Measurements from ENCODE around the gene TCEA3.
A peak's percentile ranks its signal among the peaks of the same experiment; 100 is the strongest.

TCEA3 gene

DNA sequence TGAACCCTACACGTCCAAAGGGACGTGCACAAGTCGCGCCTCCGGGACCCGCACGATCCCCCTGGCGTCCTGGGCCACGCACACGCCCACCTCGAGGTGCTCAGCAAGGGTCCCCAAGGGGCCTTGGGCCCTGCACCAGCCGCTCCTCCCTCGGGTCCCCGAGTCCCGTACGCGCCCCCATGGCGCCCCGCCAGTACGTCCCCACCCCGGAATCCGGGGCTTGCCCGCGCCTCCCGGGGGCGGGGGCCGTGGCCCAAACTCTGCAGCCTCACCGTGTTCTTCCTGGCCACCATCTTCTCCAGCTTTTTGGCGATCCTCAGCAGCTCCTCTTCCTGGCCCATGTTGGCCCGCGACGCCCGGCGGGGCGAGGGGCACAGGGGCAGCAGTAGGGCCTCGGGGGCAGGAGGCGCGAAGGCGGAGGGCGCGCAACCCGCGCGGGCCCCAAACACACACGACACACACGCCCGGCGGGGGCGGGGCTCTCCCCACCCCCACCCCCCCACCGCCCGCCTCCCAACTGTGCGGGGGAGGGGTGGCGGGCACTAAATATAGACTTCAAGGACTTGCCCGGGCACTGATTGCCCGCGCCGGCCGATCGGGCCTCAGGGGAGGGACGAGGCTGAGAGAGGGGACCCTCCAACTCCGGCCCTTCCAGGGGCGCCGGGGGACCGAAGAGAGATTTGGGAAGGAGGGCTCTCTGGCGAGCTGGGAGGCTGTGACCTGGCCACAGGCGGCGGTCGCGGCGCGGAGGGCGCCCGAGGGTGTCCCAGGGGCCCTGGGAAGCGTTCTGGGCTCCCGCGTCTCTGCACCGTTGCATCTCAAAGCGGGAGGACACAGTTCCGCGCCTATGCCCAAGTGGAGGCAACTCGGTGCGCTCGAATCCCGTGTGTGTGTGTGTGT lies at the start of gene TCEA3:
Gene TCEA3 (minus strand): TSS at position 456 of the 900 bp plus-strand sequence. CDS start 115 bp downstream, at position 341.
- DNase-seq (ENCODE audit: low read depth, low spot score) = no peak

DNA sequence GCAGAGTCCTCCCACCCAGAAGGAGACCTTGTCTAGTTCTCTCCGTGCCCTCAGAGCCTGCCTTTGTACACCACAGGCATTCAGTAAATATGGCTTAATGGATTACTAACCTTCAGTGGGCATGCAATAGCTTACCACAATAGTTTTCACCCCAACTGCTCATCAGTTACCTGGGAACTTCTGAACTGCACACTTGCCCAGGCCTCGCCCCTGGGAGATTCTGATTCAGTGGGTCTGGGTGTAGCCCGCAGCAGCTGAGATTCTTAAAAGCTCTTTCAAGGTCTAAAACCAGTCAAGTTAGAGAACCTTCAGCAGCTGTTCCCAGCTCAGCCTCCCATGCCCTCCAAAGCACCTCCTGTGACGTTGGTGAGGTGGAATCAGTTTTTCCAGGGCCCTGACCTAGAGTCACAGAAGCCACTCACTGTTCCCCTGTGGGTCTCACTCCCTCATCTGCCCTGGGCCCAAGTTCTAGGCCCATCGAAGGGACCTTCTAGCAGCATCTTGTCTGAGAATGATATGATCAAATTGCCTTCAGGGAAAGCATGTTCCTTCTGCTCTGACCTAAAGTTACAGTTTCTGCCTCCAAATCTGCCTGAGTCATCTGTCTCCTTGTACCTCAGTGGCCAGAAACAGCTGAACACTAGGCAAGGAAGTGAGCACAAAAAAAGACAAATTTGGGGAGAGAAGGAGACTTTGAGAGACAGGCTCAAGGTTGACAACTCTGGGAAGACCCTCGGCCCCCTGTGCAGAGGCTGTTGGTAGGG lies 48.7 kb upstream of the TCEA3 start:
- DNase-seq (ENCODE audit: low read depth, low spot score) = no peak

DNA sequence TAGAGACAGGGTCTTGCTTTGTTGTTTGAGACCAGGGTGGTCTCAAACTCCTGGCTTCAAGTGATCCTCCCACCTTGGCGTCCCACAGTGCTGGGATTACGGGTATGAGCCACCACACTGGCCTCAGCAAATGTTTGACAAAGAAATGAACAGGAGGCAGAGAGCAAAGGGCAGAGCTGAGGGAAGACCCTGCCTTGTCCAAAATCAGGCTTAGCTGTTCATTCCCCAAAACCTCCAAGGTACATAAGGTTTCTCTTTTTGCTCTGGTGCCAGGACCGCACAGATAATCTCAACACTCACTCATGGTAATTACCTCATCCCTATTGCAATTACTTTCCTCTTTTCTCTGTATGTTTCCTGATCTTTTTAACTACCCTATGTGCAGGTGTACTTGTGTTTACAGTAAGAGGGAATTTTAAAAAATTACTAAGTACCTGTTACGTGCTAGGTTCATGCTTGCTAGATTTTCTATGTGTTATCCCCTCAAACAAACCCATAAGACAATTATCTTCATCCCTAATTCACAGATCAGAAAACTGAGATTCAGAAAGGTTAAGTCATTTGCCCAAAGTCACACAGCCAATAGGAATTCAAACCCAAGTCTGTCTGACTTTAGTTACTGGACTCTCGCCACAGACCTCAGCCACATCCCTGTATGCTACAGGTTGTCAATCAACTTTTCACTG lies 47.9 kb upstream of the TCEA3 start:
- no peak for DNase-seq (ENCODE audit: low read depth, low spot score)

DNA sequence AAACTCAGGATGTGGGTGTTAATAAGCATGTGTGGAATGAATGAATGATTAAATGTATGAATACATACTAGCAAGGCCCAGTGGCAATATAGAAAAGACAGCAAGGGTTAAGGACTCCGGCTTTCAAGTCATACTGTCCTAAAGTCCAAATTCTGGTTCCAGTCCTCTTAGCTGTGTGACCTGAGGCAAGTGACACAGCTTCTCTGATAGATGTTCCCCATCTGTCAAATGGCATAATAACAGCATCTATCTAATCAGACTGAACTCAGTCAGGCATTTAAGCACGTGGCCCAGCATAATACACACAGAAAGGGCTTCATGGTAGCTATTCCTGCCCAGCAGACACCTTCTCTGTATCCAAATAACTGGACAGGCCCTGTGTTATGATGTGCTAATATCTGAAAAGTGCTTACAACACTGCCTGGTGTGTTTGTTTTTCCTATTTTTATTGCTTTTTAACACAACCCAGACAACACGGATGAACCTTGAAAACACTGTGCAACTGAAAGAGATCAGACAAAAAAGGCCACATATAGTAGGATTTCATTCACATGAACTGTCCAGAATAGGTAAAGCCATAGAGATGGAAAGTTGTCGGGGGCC lies 47.0 kb upstream of the TCEA3 start:
- no peak for DNase-seq (ENCODE audit: low read depth, low spot score)

DNA sequence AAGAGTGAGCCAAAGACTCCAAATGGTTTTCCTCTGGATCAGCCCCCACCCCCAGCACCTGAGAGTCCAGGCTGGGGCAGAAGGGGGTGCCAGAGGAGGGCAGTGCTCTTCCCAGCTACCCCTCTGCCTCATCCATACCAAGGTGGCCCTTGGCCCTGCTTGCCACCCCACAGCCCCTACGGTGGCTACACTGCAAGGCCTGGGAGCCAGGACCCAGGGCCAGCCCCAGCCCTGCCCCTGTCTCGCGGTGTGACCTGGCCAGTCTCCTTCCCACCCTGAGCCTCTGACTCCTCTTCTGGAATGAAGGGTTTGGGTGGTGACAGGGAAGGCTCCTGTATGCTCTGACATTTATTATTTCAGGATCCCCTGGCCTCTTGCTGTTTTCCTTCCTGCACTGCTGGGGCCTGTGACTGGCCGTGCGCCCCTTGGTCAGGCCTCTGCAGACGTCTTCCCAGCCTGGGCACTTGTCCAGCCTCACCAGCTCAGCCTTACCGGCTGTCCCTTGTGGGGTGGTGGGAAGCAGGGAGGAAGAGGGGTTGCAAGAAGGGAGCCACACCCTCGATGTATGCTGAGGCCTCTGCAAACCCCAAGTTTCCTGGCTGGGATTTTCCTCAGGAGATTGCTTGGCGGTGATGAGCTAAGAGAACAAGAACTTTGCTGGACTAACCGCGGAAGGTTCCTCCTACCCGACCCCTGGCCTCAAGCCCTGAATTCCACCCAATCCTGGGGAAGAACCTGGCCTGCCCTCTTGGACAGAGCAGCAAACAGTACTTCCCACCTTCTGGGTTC lies 45.9 kb upstream of the TCEA3 start:
- DNase-seq (ENCODE audit: low read depth, low spot score) = no peak

DNA sequence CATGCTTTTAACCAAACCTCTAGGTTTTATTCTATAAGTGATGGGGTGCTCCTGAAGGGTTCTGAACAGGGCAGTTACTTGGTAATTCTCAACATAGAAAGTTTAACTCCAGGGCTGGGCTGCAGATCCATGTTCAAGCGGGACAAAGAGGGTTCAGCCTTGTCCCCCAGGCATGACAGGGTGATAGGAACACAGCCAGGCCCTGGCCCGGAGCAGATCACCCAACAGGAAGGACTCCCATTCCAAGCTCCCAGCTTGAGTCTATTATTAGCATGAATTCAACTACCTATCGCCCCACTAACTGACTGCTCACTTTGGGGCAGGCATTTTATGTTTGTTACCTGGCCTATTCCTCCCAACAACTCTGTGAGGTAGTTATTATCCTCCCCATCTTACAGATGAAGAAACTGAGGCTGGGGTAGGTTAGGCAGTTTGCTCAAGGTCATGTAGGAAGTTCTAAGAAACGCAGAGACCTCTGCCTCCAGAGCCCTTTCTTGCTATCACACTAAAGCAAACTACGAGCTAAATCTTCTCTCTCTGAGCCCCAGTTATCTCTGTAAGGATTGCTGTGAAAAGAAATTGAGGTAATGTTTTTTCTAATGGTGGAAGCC lies 44.9 kb upstream of the TCEA3 start:
- no peak for DNase-seq (ENCODE audit: low read depth, low spot score)

DNA sequence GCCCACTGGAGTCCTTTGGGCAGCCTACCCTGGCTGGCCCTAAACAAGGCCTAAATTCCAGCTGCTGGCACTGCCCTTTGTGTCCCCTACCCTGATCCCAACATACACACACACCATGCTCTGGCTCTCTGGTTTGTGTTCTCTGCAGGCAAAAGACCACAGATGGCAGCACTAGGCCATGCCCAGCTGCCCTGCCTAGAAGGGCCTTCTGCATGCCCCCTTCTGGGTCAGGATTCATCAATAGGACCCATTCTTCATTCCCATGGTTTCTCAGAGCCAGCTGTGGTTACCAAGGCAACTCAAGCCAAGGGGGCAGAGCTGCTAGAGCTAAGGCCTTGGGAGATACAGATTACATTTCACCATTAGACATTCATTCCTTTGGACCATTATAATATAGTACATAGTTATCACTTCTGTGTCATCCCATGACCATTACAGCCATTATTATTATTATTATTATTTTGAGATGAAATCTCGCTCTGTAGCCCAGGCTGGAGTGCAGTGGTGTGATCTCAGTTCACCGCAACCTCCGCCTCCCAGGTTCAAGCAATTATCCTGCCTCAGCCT lies 42.0 kb upstream of the TCEA3 start:
- no peak for DNase-seq (ENCODE audit: low read depth, low spot score)

DNA sequence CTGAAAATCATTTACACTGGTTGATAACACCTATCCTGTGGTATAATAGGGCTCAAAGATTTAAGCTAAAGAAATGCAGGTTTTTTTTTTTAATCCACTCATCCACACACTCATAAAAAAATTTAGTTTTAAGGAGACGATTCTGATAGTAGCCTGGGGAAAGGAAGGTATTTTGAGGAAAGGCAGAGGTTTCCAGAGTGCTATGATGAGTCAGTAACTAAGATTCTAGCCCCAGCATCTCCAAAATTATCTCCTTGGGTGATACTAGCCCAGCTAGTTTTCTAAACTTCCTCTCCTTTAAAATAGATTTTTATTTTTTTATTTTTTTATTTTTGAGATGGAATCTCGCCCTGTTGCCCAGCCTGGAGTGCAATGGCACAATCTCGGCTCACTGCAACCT lies 38.7 kb upstream of the TCEA3 start:
- no peak for DNase-seq (ENCODE audit: low read depth, low spot score)

DNA sequence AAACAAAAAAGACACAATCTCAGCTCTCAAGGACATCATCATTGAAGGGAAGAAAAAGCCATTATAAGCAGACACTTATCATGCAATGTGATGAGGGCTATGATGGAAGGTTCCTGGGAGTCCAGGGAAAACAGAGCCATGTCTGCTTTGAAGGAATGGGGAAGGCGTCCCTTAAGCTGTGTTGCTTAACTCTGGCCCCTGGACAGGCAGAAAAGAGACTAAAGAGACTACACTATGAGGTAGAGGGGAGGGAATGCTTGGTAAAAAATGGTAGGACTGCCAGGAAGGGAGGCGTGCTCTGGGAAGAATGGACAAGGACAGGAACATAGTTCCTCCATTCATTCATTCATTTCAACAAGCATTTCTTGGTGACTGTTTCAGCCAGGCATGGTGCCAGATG lies 38.2 kb upstream of the TCEA3 start:
- no peak for DNase-seq (ENCODE audit: low read depth, low spot score)

DNA sequence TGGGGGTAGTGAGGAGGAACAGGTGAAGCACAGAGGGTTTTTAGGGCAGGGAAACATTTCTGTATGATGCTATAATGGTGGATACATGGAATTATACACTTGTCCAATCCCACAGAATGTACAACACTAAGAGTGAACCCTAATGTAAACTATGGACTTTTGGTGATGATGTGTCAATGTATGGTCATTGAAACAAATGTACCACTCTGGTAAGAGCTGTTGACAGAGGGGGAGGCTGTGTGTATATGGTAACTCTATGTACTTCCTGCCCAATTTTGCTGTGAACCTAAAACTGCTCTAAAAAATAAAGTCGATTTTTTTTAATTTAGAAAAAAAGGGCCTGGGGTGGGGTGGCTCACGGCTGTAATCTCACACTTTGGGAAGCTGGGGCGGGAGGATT lies 36.5 kb upstream of the TCEA3 start:
- DNase-seq (ENCODE audit: low read depth, low spot score) = no peak

DNA sequence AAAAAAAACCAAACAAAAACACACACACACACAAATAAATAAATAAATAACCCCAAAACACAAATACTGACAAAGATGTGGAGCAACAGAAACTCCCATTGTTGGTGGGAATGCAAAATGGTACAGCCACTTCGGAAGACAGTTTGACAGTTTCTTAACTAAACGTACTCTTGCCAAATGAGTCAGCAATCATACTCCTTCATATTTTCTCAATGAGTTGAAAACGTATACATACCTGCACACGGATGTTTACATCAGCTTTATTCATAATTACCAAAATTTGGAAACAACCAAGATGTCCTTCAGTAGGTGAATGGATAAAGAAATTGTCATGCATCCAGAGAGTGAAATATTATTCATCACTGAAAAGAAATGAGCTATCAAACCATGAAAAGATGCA lies 36.0 kb upstream of the TCEA3 start:
- DNase-seq (ENCODE audit: low read depth, low spot score) = no peak

DNA sequence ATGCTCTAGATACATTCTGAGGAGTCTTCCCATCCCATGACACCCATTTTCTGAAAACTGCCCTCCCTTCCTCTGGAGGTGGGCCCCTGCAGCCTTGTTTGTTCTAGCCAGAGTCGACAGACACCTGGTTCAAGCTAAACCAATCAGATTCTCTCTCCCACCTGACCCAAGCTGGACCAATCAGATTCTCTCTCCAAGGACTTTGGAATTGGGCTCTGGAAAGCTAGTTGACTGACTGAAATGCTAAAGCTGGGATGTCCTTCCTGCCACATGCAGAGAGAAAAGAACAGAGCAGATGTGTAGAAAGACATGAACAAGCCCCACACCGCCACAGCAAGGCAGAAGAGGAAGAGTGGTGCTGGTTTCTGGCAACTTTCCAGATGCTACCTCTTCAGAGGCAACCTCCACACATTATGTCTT lies 34.8 kb upstream of the TCEA3 start:
- peak; percentile 54 for DNase-seq (ENCODE audit: low read depth, low spot score)

DNA sequence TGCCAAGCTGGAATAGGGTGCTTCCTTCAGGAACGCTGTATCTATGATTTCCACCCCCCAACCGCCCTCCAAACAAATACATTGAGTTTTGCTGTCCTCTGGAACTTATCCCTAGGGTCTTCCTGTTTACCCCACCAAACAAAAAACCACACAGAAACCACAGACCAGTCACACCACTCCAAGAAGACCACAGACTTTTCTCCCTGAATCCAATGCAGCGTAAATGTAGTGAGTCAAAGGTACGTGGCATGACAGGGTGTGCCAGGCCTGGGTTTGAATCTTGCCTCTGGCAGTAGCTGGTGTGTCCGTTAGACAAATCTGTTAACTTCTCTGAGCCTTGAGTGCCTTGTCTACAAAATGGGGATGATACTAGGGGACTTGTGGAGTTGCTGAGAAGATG lies 31.7 kb upstream of the TCEA3 start:
- DNase-seq (ENCODE audit: low read depth, low spot score) = no peak

DNA sequence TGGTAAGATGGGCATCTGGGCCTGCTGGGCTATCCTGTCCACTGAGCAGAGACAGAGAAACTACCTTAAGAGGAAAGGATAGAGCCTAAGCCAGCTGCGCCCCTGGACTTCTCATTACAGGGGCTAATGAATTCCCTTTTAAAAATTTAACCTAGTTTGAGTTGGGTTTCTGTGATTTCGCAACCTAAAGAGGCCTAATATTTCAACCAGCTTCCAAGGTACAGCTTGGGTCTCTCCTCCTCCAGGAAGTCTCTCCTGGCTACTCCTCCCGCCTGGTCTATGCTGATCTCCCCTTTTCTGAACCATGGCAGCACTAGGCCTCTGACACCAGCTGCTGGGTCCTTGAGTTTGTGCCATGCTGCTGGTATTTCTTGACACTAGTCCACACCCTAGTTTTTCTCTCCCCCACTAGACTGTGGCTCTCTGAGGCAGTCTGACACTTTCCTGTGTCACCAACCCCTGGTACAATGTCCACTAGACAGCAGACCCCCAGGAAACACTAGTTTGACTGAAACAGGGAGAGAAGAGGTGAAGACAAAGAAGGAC lies 29.0 kb upstream of the TCEA3 start:
- no peak for DNase-seq (ENCODE audit: low read depth, low spot score)

DNA sequence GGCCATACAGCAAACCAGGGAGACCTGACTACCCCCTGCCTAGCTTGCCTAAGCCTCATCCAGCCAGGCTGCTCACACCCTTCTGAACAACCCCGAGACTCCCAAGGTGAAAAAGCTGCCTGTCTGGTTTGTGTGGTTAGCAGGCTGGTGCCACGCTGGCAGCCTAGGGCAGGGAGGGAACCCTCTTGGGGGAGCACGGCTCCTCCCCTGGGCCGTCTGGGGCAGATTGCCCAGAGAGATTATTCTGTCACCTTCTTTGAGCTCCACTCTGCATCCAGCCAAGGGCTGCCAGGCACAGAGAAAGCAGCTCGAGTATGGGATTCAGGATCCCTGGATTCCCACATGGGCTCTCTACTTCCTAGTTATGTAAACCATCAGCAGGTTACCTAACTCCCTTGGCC lies 27.5 kb upstream of the TCEA3 start:
- DNase-seq (ENCODE audit: low read depth, low spot score) = no peak

DNA sequence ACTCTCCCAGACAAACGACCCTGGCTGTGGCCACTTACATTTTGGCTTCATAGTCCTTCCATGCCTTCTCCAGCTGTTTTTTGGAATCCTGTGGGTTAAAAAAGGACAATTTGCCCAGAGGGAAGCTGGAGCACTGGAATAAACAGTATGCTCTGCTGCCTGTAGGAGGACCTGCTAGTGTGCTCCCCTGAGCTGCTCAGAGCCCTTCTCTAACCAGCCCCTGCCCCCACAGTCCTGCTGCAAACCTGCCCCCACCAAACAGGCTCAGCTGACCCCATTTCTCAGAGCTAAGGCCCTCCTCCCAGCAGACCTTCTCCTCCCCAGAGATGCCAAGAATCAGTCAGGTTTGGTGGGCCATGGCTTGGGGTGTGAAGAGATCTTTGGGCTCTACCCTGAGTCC lies 26.9 kb upstream of the TCEA3 start:
- DNase-seq (ENCODE audit: low read depth, low spot score) = no peak

DNA sequence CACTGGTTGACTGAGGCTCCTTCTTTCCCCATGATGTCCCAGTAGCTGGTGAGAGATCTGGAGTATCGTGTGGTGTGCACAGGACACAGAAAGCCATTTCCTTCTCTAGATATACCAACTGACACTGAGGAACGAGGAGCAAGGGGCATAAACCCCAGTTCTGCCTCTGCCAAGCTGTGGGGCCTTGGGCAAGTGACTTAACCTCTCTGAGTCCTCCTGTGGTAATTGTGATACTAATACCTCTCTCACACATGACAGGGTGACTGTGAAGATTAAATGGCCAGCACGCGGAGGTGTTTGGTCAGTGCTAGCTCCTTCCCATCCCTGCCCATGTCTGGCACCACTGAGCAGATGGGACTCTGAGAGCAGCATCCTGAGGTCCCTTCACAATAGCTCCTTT lies 26.3 kb upstream of the TCEA3 start:
- DNase-seq (ENCODE audit: low read depth, low spot score) = no peak

DNA sequence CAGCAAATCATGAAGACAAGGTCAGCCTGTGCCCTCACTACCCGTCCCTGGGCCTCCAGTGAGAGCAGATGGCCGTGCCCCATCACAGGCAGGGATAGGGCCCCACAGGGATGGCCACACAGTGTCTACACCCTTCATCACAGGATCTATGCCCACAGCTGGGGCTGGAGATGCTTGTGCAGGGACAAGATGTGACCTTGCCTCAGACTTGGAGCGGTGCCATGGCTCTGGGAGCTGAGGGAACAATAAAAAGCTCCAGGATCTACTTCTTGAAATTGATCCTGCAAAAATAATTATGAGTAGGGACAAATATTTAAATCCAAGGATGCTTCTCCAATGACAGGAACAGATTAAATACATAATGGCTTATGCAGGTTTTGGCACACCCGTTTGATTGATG lies 25.4 kb upstream of the TCEA3 start:
- no peak for DNase-seq (ENCODE audit: low read depth, low spot score)

DNA sequence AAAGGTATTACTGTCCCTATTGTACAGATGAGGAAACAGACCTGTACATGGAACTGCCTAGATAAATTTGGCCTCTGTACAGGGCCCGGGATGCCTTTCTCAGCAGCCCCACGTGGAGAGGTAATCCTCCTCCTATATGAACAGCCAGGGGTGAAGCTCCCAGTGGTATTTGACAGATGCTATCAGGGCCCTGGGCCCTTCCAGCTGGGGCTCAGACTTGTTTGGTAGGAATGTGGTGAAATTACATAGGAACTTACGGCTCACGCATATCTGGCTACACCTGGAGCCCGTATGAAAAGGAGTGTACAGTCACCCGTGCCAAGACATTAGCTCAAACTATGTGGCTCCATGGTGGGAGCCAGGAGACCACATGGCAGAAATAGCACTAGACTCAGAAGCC lies 24.8 kb upstream of the TCEA3 start:
- no peak for DNase-seq (ENCODE audit: low read depth, low spot score)

DNA sequence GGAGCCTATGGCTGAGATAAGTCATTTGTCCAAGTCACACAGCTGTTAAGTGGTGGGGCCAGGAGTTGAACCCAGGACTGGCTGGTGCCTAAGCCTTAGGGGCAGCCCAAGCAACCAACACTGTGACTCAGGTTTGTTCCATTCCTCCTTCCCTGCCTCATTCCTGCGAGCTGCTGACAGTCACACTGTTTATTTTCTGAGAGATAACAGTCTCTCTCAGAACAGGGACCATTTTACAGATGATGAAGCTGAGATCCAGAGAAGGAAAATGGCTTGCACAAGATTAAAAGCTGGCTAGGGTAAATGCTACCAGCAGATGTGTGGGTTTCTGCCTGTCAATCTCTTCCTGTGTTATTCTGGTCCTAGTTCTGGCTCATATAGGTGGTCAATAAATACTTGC lies 24.3 kb upstream of the TCEA3 start:
- no peak for DNase-seq (ENCODE audit: low read depth, low spot score)
